Psoas muscle (tissue), 8 donors: ENCODE data around the gene HUS1. TPM values are rescaled to one million over a fixed set of nuclear protein-coding genes. Genes with fewer than 3 reads are reported as not detected.

Experiments
- ATAC-seq, 4 donors: fragments of 200-7000 bp; cut with Tn5 transposase; one replicate each; pipeline ENCODE4 v1.9.1; 2020; ENCODE audit warnings: moderate library complexity in 3 of 4, mild to moderate bottlenecking in 2 of 4
- DNase-seq, 2 donors: peaks; one replicate each; pipeline ENCODE4 v3.0.0-alpha.2; 2020
- H3K27ac ChIP-seq: fragments of 200-600 bp; one replicate; pipeline ENCODE4 v1.8.0; 2022
- H3K27me3 ChIP-seq, 3 donors: fragments of 200-600 bp in 1 of 3; one replicate each; pipeline versions ENCODE4 v1.6.1 to v1.8.0; 2013 to 2022; ENCODE audit warnings: low read length in 2 of 3, mild to moderate bottlenecking in 2 of 3, moderate library complexity in 1 of 3; ENCODE audit not compliant: insufficient read depth in 3 of 3
- H3K36me3 ChIP-seq, 2 donors: fragments of 200-600 bp in 1 of 2; one replicate each; pipeline versions ENCODE4 v1.6.1 to v1.8.0; 2013 to 2022; ENCODE audit warnings: low read depth in 1 of 2, mild to moderate bottlenecking in 1 of 2, moderate library complexity in 1 of 2; ENCODE audit not compliant: insufficient read depth in 1 of 2
- H3K4me1 ChIP-seq: fragments of 200-600 bp; one replicate; pipeline ENCODE4 v1.8.0; 2022
- H3K4me3 ChIP-seq: fragments of 200-600 bp; one replicate; pipeline ENCODE4 v1.8.0; 2022; ENCODE audit warnings: mild to moderate bottlenecking
- H3K9me3 ChIP-seq: fragments of 200-600 bp; one replicate; pipeline ENCODE4 v1.8.0; 2022
- WGBS, 3 donors: extraction: QIAGEN DNeasy Blood & Tissue Kit; methylation state at CpG; one replicate each; pipeline versions ENCODE4 v1.1.6 to v1.1.7; 2013; 5-methylcytosine and 5-hydroxymethylcytosine counted together
- intact Hi-C, 2 donors: fragments of 100-400 bp; cut with DNase I; formaldehyde crosslinking; loops; one replicate each; pipeline versions ENCODE4 v1.11.0 to v1.14.2; 2022
- polyA plus RNA-seq, 3 donors: library from polyadenylated mRNA; stranded (reverse); fragments of 200-250 nt; gene quantifications; one replicate each; pipeline ENCODE4 v1.2.3, GENCODE V29; 2013
- total RNA-seq, 4 donors: library from RNA; stranded (reverse); fragmentation: NEBNext Ultra II Directional in 2 of 4; extraction: Animal tissue kit (Norgen Biotek cat#: 25700) in 2 of 4; gene quantifications; one replicate each; pipeline versions ENCODE4 v1.2.1 to v1.2.4, GENCODE V29; 2021 to 2023
- TF ChIP-seq, protein P1 (sequence below): fragments of 200-600 bp; IDR thresholded peaks from one replicate; pipeline ENCODE4 v1.8.0; 2022; ENCODE audit warnings: antibody characterized with exemption
- donor health status: healthy with polysubstance abuse.
- donor health status: DM: no; HTN: no; CAD: no; lungs with moderate emphysema.
- donor health status: Bipolar disorder and iron deficiency.
- donor health status: healthy.
- donor health status: DM: yes; HTN: yes; CAD: no.
- donor health status: DM: no; HTN: no; CAD: no.
- donor health status: DM: no; HTN: no; CAD: no.
- donor health status: DM: yes; HTN: yes; CAD: no.

Gene HUS1
- total and polyA plus RNA-seq, 7 donors = 17.8 to 30.7 (median 26.6) TPM

DNA sequence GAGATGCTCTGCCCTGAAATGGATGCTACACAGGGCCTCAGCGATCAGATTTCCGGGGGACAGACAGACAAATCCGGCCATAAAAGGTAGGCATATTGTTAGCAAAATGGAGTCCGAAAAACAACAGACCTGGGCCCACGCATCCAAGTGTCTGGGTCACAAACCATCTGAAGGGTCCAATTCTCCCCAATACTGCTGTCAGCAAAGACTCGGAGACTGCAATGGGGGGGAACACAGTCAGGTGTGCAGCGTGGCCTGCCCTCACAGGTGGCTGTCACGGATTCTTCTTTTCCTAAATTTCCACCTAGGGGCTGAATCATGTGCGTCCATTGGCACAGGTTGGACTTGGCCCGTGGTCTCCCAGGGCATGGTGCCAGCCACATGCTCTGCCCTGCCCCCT is 44.1 kb downstream of the HUS1 start:
- intact Hi-C loops = no loop called here
- Histone ChIP-seq H3K36me3 (peaks cover 0 to 21% of the 10 kb centered on the region in 2 donors), H3K27me3 (no peaks in the 10 kb centered on the region), H3K27ac (no peak overlapping the region), H3K4me1 (no peaks in the 10 kb centered on the region), H3K4me3 (no peak overlapping the region), H3K9me3 (no peaks in the 10 kb centered on the region)
- ATAC-seq (no peak), DNase-seq (no peak)
- TF ChIP-seq, protein P1, sequence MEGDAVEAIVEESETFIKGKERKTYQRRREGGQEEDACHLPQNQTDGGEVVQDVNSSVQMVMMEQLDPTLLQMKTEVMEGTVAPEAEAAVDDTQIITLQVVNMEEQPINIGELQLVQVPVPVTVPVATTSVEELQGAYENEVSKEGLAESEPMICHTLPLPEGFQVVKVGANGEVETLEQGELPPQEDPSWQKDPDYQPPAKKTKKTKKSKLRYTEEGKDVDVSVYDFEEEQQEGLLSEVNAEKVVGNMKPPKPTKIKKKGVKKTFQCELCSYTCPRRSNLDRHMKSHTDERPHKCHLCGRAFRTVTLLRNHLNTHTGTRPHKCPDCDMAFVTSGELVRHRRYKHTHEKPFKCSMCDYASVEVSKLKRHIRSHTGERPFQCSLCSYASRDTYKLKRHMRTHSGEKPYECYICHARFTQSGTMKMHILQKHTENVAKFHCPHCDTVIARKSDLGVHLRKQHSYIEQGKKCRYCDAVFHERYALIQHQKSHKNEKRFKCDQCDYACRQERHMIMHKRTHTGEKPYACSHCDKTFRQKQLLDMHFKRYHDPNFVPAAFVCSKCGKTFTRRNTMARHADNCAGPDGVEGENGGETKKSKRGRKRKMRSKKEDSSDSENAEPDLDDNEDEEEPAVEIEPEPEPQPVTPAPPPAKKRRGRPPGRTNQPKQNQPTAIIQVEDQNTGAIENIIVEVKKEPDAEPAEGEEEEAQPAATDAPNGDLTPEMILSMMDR = no peak
- WGBS, 3 donors = 86 to 93% (median 90%) methylated on average over 10 of the region's 10 CpGs

DNA sequence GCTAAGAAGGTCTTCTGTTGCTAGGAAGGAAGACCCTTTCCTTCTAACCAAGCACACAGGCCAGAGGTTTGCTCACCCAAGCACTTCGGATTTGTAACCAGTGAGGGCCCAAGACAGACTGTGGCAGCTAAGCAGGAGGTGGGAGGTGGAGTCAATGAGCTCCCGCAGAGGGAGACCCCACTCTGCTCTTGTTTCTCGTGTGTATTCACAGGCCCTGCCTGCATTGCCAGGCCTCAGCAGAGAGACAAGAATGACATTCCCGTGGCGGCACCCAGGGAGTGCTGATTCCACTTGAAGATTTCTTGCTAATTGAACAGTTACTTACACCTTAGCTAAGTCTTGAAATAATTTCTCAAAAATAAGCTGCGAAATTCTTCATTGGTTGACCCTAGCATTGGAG is 44.6 kb downstream of the HUS1 start:
- intact Hi-C loops = no loop called here
- no peaks in the 10 kb centered on the region for H3K27me3 ChIP-seq
- no peak overlapping the region for H3K4me3 ChIP-seq
- ATAC-seq (no peak), DNase-seq (no peak)
- no peaks in the 10 kb centered on the region for H3K9me3 ChIP-seq
- TF ChIP-seq, protein P1 = no peak
- H3K4me1 ChIP-seq = no peaks in the 10 kb centered on the region
- WGBS, 3 donors = 87 to 91% (median 89%) methylated on average over 6 of the region's 6 CpGs
- no peak overlapping the region for H3K27ac ChIP-seq
- peaks cover 0 to 18% of the 10 kb centered on the region in 2 donors for H3K36me3 ChIP-seq

DNA sequence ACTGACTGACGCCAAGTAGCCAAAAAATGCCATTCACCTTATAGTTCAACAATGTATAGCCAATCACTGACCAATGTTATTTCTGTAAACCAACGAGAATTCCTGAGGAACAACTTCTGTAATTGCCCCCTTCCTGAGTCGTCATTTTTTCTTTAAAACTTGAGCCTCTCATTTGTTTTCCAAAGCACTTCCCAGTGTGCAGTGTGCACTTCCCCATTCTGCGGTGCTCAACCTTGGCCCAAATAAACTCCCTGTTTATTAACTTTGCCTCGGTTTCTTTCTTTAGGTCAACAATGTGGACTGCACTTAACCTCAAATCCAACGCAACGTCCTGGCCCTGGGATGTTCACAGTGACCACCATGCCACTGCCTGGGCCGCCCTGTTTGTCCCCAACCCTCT is 46.2 kb downstream of the HUS1 start:
- ATAC-seq = no peak
- H3K36me3 ChIP-seq = peaks cover 0 to 22% of the 10 kb centered on the region in 2 donors
- no peak overlapping the region for H3K4me3 ChIP-seq
- 87 to 94% (median 89%) methylated on average over 8 of the region's 8 CpGs for WGBS, 3 donors
- H3K9me3 ChIP-seq = no peaks in the 10 kb centered on the region
- H3K27me3 ChIP-seq = no peaks in the 10 kb centered on the region
- H3K27ac ChIP-seq = no peak overlapping the region
- TF ChIP-seq, protein P1 = no peak
- no peaks in the 10 kb centered on the region for H3K4me1 ChIP-seq
- no peak for DNase-seq
- intact Hi-C loops = no loop called here

GRCh38 chr7:47932466-47933037 is 46.9 kb downstream of the HUS1 start:
- intact Hi-C loops = no loop called here
- Histone ChIP-seq H3K9me3 (no peaks in the 10 kb centered on the region), H3K4me3 (no peak overlapping the region), H3K36me3 (peaks cover 0 to 22% of the 10 kb centered on the region in 2 donors), H3K27ac (no peak overlapping the region), H3K27me3 (no peaks in the 10 kb centered on the region), H3K4me1 (no peaks in the 10 kb centered on the region)
- WGBS, 3 donors = 48 to 64% (median 61%) methylated on average over 9 to 11 of the region's 11 CpGs
- no peak for DNase-seq
- TF ChIP-seq, protein P1 = no peak
- ATAC-seq = peak in 2 of 4 donors; percentile 28 to 48

DNA sequence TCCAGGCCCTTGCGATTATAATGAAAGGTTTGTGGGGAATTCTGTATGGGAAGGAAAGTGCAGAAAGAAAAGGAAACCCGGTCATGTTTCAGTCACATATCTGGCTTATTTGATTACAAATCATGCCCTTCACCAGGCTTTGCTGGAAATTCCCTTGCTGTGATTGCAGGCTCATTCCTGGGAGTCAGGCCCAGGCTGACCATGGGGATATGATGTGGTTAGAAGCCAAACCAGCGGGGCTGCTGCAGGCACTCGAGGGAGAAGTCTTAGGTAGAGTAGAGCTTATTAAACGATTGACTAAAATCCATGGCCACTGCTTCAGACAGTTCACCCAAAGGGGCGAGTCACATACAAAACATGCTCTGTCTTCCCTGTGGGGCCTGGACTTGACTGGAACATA is 47.4 kb downstream of the HUS1 start:
- TF ChIP-seq, protein P1 = no peak
- ATAC-seq (peak in 2 of 4 donors; percentile 30 to 32), DNase-seq (no peak)
- Histone ChIP-seq H3K4me1 (no peaks in the 10 kb centered on the region), H3K27me3 (no peaks in the 10 kb centered on the region), H3K27ac (no peak overlapping the region), H3K36me3 (peaks cover 0 to 22% of the 10 kb centered on the region in 2 donors), H3K4me3 (no peak overlapping the region), H3K9me3 (no peaks in the 10 kb centered on the region)
- intact Hi-C loops = no loop called here
- WGBS, 3 donors = 26 to 40% (median 37%) methylated on average over 6 of the region's 6 CpGs
